HCT116 (cell line): ENCODE measurements around the gene CAPN13. TPM values are rescaled to one million over a fixed set of nuclear protein-coding genes. Genes with fewer than 3 reads are reported as not detected.

Experiments
- ATAC-seq: fragments of 200-7000 bp; cut with Tn5 transposase; 2 replicates; pipeline ENCODE4 v1.9.1; 2020; ENCODE audit warnings: mild to moderate bottlenecking, moderate library complexity
- BruUV-seq: library from RNA; stranded (reverse); fragments of 400-500 nt; replicated peaks from 2 replicates; lab custom pipeline; 2021; lab: Mats Ljungman, UMichigan
- CTCF ChIA-PET: fragments of 300-600 bp; sonication (Branson Sonifier 250); formaldehyde crosslinking; loops from one replicate; lab custom pipeline; 2021; ENCODE audit warnings: antibody characterized with exemption; lab: Charles Lee
- POLR2A ChIA-PET: fragments of 300-600, 350-600 bp; sonication (Branson Sonifier 250); formaldehyde crosslinking; loops from one replicate; lab custom pipeline; 2021; ENCODE audit warnings: antibody characterized with exemption; lab: Charles Lee
- RAD21 ChIA-PET, 2 experiments: fragments of 300-600 bp; sonication (Branson Sonifier 250); formaldehyde crosslinking; loops; one replicate each; lab custom pipeline; 2023; ENCODE audit warnings: low total read pairs in 2 of 2; ENCODE audit not compliant: uncharacterized antibody in 2 of 2, unreplicated experiment in 2 of 2, low non-redundant PET in 1 of 2; lab: Charles Lee
- DNase-seq: peaks from one replicate; pipeline ENCODE4 v3.0.0-alpha.2; 2010; ENCODE audit warnings: low read depth, low spot score
- H2AFZ ChIP-seq: fragments of 200-600 bp; shearing (Covaris generic), sonication (generic); 2 replicates; pipeline ENCODE4 v1.6.1; 2017; ENCODE audit warnings: low read depth, mixed run types, mixed read lengths, antibody characterized with exemption, low read length; ENCODE audit not compliant: poor library complexity, severe bottlenecking
- H3K27ac ChIP-seq: 2 replicates; pipeline ENCODE4 v1.5.1; 2012; ENCODE audit warnings: low read depth, low read length
- H3K27me3 ChIP-seq: fragments of 200-600 bp; sonication (generic); 2 replicates; pipeline ENCODE4 v1.6.1; 2016; ENCODE audit warnings: mixed run types, low read length, mixed read lengths; ENCODE audit not compliant: insufficient read depth
- H3K36me3 ChIP-seq, 2 experiments: fragments of 200-500 bp in 1 of 2; fragments of 200-600 bp in 1 of 2; sonication (Bioruptor generic) in 1 of 2; sonication (generic) in 1 of 2; 2 replicates each; pipeline versions ENCODE4 v1.5.1 to v1.6.1; 2014 to 2016; ENCODE audit warnings: low read length in 2 of 2, inconsistent platforms in 1 of 2, mixed read lengths in 1 of 2, mixed run types in 1 of 2; ENCODE audit not compliant: insufficient read depth in 2 of 2, control insufficient read depth in 1 of 2
- H3K4me1 ChIP-seq, 2 experiments: fragments of 200-600 bp in 1 of 2; sonication (generic) in 1 of 2; 2 replicates each; pipeline versions ENCODE4 v1.5.1 to v1.6.1; 2012 to 2017; ENCODE audit warnings: low read length in 2 of 2, inconsistent platforms in 1 of 2, mild to moderate bottlenecking in 1 of 2, mixed read lengths in 1 of 2, mixed run types in 1 of 2, moderate library complexity in 1 of 2; ENCODE audit not compliant: insufficient read depth in 2 of 2, control insufficient read depth in 1 of 2
- H3K4me2 ChIP-seq: fragments of 200-600 bp; sonication (generic); 2 replicates; pipeline ENCODE4 v1.6.1; 2017; ENCODE audit warnings: mixed run types, low read length, mixed read lengths
- H3K4me3 ChIP-seq, 2 experiments: fragments of 200-600 bp in 1 of 2; sonication (generic) in 1 of 2; replicated peaks in 1 of 2; 2 replicates each; pipeline ENCODE4 v1.5.1; 2011 to 2016; ENCODE audit warnings: low read length in 2 of 2, control low read depth in 1 of 2, low read depth in 1 of 2, mild to moderate bottlenecking in 1 of 2, mixed read lengths in 1 of 2, mixed run types in 1 of 2
- H3K79me2 ChIP-seq: fragments of 200-600 bp; sonication (generic); 2 replicates; pipeline ENCODE4 v1.6.1; 2017; ENCODE audit warnings: mild to moderate bottlenecking, mixed run types, low read length, moderate library complexity, mixed read lengths; ENCODE audit not compliant: insufficient read depth
- H3K9ac ChIP-seq: fragments of 200-600 bp; sonication (generic); 2 replicates; pipeline ENCODE4 v1.6.1; 2016; ENCODE audit warnings: low read length, mixed read lengths
- H3K9me2 ChIP-seq: fragments of 200-600 bp; sonication (generic), shearing (Covaris generic); 2 replicates; pipeline ENCODE4 v1.6.1; 2017; ENCODE audit warnings: mixed run types, mild to moderate bottlenecking, moderate library complexity; ENCODE audit not compliant: insufficient read depth
- H3K9me3 ChIP-seq, 2 experiments: fragments of 200-500 bp in 1 of 2; fragments of 200-600 bp in 1 of 2; sonication (Bioruptor generic) in 1 of 2; sonication (generic) in 1 of 2; 2 replicates each; pipeline ENCODE4 v1.6.1; 2014 to 2017; ENCODE audit warnings: low read length in 2 of 2, mixed read lengths in 2 of 2, inconsistent platforms in 1 of 2, low read depth in 1 of 2, mild to moderate bottlenecking in 1 of 2, mixed run types in 1 of 2, moderate library complexity in 1 of 2; ENCODE audit not compliant: control insufficient read depth in 1 of 2, insufficient read depth in 1 of 2
- H4K20me1 ChIP-seq: fragments of 200-600 bp; sonication (generic), shearing (Covaris generic); 2 replicates; pipeline ENCODE4 v1.6.1; 2017; ENCODE audit warnings: mixed run types, mild to moderate bottlenecking, moderate library complexity; ENCODE audit not compliant: insufficient read depth
- CBX3 ChIP-seq: IDR thresholded peaks from 2 replicates; pipeline ENCODE4 v1.6.1; 2012; ENCODE audit warnings: low read depth
- CTCF ChIP-seq, 3 experiments: fragments of 200-600 bp in 1 of 3; sonication (generic) in 1 of 3; IDR thresholded peaks in 2 of 3; conservative IDR thresholded peaks in 1 of 3; 2 replicates each; pipeline ENCODE4 v1.5.1; 2012 to 2017; ENCODE audit warnings: low read depth in 2 of 3, low read length in 2 of 3, antibody characterized with exemption in 1 of 3, borderline replicate concordance in 1 of 3, control low read depth in 1 of 3, mild to moderate bottlenecking in 1 of 3, mixed read lengths in 1 of 3, mixed run types in 1 of 3, moderate library complexity in 1 of 3; ENCODE audit not compliant: insufficient read depth in 1 of 3
- EGR1 ChIP-seq: IDR thresholded peaks from 2 replicates; pipeline ENCODE4 v1.6.1; 2012; ENCODE audit warnings: low read depth
- ELF1 ChIP-seq: IDR thresholded peaks from 2 replicates; pipeline ENCODE4 v1.6.1; 2012; ENCODE audit warnings: low read depth, borderline replicate concordance
- EZH2 ChIP-seq: fragments of 200-600 bp; sonication (generic); IDR thresholded peaks from 2 replicates; pipeline ENCODE4 v1.6.1; 2017; ENCODE audit warnings: antibody characterized with exemption, mixed run types
- JUND ChIP-seq: IDR thresholded peaks from 2 replicates; pipeline ENCODE4 v1.6.1; 2012
- POLR2AphosphoS5 ChIP-seq: IDR thresholded peaks from 2 replicates; pipeline ENCODE4 v1.6.1; 2011; ENCODE audit warnings: mild to moderate bottlenecking, low read depth, low read length, moderate library complexity
- RAD21 ChIP-seq: IDR thresholded peaks from 2 replicates; pipeline ENCODE4 v1.6.1; 2012; ENCODE audit warnings: low read depth, mild to moderate bottlenecking
- SP1 ChIP-seq: IDR thresholded peaks from 2 replicates; pipeline ENCODE4 v1.6.1; 2012; ENCODE audit warnings: low read depth
- YY1 ChIP-seq: IDR thresholded peaks from 2 replicates; pipeline ENCODE4 v1.6.1; 2011; ENCODE audit warnings: low read length, low read depth, moderate library complexity, mild to moderate bottlenecking; ENCODE audit not compliant: insufficient replicate concordance; ENCODE audit errors: extremely low read depth
- ZFX ChIP-seq: fragments of 450-650 bp; IDR thresholded peaks from 2 replicates; pipeline ENCODE4 v1.6.1; 2017
- ZNF274 ChIP-seq: fragments of 200-500 bp; sonication (Bioruptor generic); IDR thresholded peaks from 2 replicates; pipeline ENCODE4 v1.6.1; 2014; ENCODE audit warnings: mild to moderate bottlenecking, low read depth, low read length, inconsistent platforms
- intact Hi-C: fragments of 100-400 bp; cut with micrococcal nuclease; formaldehyde crosslinking; loops from 2 replicates; pipeline ENCODE4 v1.10.0; 2022
- total RNA-seq: library from RNA; stranded (reverse); gene quantifications from one replicate; pipeline ENCODE4 v1.2.1, GENCODE V29; 2021; ENCODE audit not compliant: unreplicated experiment

Gene CAPN13
- total RNA-seq, 1 experiment from 2014 or later = 0.25 TPM

GRCh38 chr2:30693821-30694281 is 113.4 kb downstream of the CAPN13 start:
- ATAC-seq (no peak), DNase-seq (no peak)
- H4K20me1 ChIP-seq = no peaks in the 10 kb centered on the region
- H3K9me3 ChIP-seq = no peaks in the 10 kb centered on the region
- no peaks in the 10 kb centered on the region for H3K9me2 ChIP-seq
- TF ChIP-seq ZFX = no peak
- no peak for TF ChIP-seq POLR2AphosphoS5
- TF ChIP-seq ELF1 = no peak
- TF ChIP-seq EZH2 = no peak
- no peak for TF ChIP-seq RAD21
- TF ChIP-seq ZNF274 = no peak
- TF ChIP-seq SP1 = no peak
- TF ChIP-seq YY1 = no peak
- TF ChIP-seq JUND = no peak
- no peak overlapping the region for H3K4me2 ChIP-seq
- no peak overlapping the region for H3K4me3 ChIP-seq
- ChIA-PET RAD21 (no interaction called here), CTCF (interaction anchor here (1.4 kb wide), 1 partner anchor 18 kb away, joined by 4 read pairs; no protein-coding TSS in a partner anchor), POLR2A (no interaction called here)
- H3K4me1 ChIP-seq = no peaks in the 10 kb centered on the region
- H3K27me3 ChIP-seq = no peaks in the 10 kb centered on the region
- no peak overlapping the region for H2AFZ ChIP-seq
- H3K9ac ChIP-seq = no peak overlapping the region
- BruUV-seq = no TSS peak
- intact Hi-C loops = no loop called here
- H3K36me3 ChIP-seq = no peaks in the 10 kb centered on the region
- no peaks in the 10 kb centered on the region for H3K79me2 ChIP-seq
- H3K27ac ChIP-seq = no peak overlapping the region

GRCh38 chr2:30692829-30693275 is 114.4 kb downstream of the CAPN13 start:
- Histone ChIP-seq H3K4me3 (no peak overlapping the region), H3K27ac (no peak overlapping the region), H3K4me2 (no peak overlapping the region), H4K20me1 (no peaks in the 10 kb centered on the region), H3K9me3 (no peaks in the 10 kb centered on the region), H3K79me2 (no peaks in the 10 kb centered on the region), H2AFZ (no peak overlapping the region), H3K36me3 (no peaks in the 10 kb centered on the region), H3K4me1 (no peaks in the 10 kb centered on the region), H3K9me2 (no peaks in the 10 kb centered on the region), H3K27me3 (no peaks in the 10 kb centered on the region), H3K9ac (no peak overlapping the region)
- no peak for TF ChIP-seq EGR1
- no peak for TF ChIP-seq CTCF (IDR thresholded peaks at IDR 0.05 in 2 of 3, conservative IDR thresholded peaks at IDR 0.05 in 1 of 3; ENCODE audit: borderline replicate concordance in 1 of 3, insufficient read depth in 1 of 3, low read depth in 2 of 3, low read length in 2 of 3)
- no peak for TF ChIP-seq CBX3
- CTCF ChIA-PET = interaction anchor here (1.4 kb wide), 1 partner anchor 19 kb away, joined by 4 read pairs; no protein-coding TSS in a partner anchor
- POLR2A ChIA-PET = no interaction called here
- DNase-seq = no peak
- no peak for ATAC-seq
- intact Hi-C loops = no loop called here
- BruUV-seq = no TSS peak
- RAD21 ChIA-PET = no interaction called here
